Stimulated activated CD8-positive, alpha-beta memory T cell treated with anti-CD3 and anti-CD28 coated beads, Interleukin-4, amount 100 ng/mL, for 1 hour (primary cell): ENCODE measurements around the gene PHLDB2.

ENCODE experiments used
- DNase-seq, 2 donors: peaks; one replicate each; pipeline ENCODE4 v3.0.0-alpha.2; 2020; ENCODE audit warnings: low read depth in 2 of 2, low spot score in 1 of 2

The PHLDB2 gene

GRCh38 chr3:111923095-111923771 is 64.2 kb downstream of the PHLDB2 start:
- DNase-seq = no peak

DNA sequence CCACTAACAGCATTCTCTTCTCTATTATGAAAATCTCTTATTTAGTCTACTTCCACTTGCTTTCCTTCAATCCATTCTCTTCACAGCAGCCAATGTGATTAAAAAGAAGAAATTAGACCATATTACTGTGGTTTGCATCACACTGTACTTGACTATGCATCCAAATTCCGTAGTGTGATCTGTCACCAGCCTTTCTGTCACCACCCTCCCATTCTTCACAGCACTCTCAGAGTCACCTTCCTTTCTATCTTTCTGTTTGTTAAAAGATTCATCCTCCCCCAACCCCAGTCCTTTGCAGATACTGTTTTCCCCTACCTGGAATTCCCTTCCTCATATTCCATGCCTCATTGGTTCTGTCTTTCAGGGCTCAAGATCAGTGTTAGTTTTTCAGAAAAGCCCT is 64.7 kb downstream of the PHLDB2 start:
- no peak for DNase-seq

- DNase-seq = no peak
Measured at GRCh38 chr3:111924283-111924682, 65.2 kb downstream of the PHLDB2 start.

GRCh38 chr3:111926266-111926676 is 67.2 kb downstream of the PHLDB2 start:
- DNase-seq = no peak

GRCh38 chr3:111928613-111929012 is 69.5 kb downstream of the PHLDB2 start:
- no peak for DNase-seq

DNA sequence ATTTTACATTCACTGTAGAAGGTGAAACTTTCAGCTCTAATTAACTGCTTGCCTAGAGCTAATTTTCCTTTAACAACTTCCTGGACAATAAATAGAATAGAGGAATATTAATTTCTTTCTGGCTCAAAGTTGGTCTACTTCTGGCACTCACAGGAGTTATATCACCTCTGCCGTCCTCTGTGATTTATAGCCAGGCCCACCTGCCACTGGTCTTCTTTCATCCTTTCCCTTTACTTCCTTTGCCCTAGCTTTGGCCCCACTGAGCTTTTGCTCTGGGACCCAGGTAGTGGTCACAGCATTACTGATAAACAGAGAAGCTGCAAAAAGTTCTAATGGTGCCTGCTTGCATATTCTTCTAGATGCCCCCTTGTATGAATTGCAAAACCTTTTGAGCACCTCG is 70.4 kb downstream of the PHLDB2 start:
- DNase-seq = no peak

- no peak for DNase-seq
Measured at GRCh38 chr3:111932946-111933345, 73.9 kb downstream of the PHLDB2 start.

- DNase-seq = no peak
Measured at GRCh38 chr3:111936191-111936841, 77.3 kb downstream of the PHLDB2 start.

- no peak for DNase-seq
Measured at GRCh38 chr3:111936967-111937366, 77.9 kb downstream of the PHLDB2 start.

- DNase-seq = no peak
Measured at GRCh38 chr3:111937871-111938270, 78.8 kb downstream of the PHLDB2 start.

DNA sequence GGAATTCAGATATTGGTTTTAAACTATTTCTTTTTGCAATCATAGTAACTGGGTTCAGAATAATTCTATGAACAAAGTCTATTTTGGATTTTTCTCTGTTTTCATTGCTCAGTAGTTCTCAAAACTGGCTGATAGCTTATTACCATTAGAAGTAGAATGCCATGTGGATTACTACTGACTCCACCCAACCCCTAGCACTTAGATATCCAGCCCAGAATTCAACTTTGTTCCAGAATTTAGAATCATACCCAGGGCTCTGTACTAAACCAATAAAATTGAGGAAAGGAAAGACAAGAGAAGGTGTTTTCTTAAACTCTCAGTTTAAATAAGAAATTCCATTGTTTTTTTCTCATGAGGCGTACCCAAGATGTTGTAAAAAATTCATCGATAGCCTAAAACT is 80.8 kb downstream of the PHLDB2 start:
- DNase-seq = no peak

DNA sequence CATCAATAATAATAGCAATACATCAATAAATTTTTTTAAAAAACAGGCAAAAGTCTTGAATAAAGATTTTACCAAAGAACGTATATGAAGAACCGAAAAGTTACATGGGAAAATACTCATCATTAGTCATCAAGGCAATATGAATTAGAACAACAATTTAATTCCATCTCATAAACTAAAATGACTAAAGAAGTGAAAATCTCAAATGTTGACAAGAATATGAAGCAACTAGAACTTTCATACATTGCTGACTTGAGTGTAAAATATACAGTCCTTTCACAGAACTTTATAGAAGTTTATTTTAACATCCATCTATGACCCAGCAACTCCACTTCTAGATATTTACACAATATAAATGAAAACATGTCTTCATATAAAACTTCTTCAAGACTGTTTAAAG is 84.5 kb downstream of the PHLDB2 start:
- DNase-seq = no peak

- no peak for DNase-seq
Measured at GRCh38 chr3:111944372-111944771, 85.3 kb downstream of the PHLDB2 start.

DNA sequence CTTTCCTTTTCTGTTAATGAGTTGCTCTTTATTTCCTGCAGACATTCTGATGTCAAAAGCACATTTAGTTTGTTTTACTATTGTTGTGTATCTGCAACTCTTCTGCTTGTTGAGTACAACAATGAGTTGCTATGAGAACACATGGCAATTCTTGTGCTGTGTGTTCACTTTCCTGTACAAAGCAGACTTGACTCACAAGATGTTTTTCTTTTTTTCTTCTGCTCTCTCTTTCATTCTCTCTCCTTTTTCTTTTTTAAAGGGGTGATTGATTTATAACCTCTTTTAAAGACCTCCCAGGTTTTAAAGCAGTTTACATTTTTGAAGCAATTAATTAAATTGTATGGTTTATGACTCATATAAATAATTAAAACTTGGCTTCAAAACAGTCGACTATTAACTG is 88.2 kb downstream of the PHLDB2 start:
- DNase-seq = no peak

DNA sequence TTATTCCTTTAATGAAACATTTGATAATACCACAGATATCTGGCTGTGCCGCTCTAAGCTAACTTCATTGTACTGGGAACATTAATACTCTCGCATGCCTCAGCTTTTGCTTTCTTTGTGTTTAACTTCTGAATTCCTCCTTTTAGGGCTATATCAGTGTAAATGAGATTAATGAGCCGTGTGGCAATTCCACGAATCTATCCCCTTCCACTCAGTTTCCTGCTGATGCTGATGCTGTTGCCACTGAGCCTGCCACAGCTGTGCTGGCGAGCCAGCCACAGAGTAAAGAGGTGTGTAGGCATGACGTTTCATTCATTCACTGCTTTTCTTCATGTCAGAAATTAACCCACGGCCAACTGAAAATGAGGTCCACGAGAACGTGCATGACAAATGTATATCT is 89.7 kb downstream of the PHLDB2 start:
- no peak for DNase-seq

DNA sequence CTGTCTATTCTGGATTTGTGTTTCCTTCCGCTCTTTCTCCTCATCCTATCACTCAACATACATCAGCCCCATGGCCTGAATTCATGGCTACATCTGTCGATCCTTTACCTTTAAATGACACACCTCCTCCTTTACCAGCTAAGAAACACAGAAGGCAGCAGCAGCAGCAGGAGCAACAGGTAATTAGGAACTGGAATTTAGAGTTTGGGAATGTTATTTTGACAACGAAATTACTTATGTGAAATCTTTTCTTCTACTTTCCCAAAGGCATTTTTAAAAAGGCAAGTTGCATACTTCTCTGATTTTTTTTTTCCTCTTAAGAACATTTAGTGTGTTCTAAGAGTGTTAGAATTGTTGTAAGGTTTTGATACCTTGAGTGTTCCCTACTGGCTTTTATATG is 90.6 kb downstream of the PHLDB2 start:
- DNase-seq = no peak

GRCh38 chr3:111951032-111951431 is 92.0 kb downstream of the PHLDB2 start:
- DNase-seq = no peak

- DNase-seq = no peak
Measured at GRCh38 chr3:111952086-111952485, 93.0 kb downstream of the PHLDB2 start.

DNA sequence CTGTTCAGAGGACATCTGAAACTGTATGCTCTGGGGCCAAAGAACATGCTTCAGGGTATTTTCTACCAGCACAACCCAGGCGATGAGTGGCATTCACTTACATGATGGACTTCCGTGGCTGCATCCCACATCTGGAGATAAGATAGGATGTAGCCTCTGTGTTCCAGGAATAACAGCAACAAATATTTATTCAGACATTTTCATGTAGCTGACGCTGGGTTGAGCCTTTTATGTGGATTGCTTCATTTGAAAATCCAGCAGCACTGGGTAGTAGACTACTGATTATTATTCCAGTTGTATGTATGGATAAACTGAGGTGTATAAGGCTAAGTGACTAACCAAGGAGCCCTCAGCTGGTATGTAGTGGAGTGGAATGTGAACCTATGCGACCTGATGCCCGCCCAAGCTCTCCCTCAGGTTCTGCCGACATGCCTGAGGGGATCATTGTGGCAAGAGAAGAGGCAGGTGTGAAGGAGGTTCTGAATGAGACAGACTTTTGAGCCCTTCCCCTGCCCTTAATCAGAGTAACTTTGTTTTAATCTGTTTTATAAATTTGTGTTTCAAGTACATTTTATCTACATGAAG is 93.9 kb downstream of the PHLDB2 start:
- DNase-seq = no peak

GRCh38 chr3:111954228-111954990 is 95.3 kb downstream of the PHLDB2 start:
- DNase-seq = no peak

DNA sequence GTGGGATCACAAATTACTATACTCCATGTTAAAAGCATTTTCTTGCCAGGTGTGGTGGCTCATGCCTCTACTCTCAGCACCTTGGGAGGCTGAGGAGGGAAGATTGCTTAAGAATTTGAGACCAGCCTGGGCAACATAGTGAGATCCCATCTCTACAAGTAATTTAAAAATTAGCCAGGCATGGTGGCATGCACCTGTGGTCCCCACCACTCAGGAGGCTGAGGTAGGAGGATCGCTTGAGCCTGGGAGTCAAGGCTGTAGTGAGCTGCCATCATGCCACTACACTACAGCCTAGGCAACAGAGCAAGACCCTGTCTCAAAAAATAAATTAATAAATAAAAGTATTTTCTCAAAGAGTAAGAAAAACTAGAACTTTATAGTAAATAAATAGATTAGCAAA is 96.8 kb downstream of the PHLDB2 start:
- DNase-seq = no peak

DNA sequence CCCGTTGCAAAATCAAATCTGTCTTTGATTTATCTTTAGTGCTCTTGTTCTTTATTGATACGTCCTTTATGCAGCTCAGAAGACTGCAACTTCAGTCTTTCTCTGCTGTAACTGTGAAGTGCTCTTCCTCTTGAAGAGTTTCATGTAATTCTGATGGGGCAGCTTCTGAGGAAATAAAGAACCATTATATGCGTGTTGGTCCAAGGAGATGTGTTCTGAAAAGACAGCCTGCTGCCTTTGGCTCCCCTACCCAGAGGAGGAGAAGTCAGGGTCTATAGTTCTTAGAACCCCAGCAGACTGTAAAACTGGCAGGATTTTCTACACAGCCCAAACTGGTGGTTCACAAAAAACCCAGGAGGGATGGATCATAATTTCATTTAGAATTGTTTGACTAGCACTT is 97.4 kb downstream of the PHLDB2 start:
- no peak for DNase-seq
